HG03139 (cell line): ENCODE results near the gene UGCG.
"Not testable (repeated sequence)": the region's sequence is repeated elsewhere in the genome, so short reads cannot be mapped to it uniquely, and the experiment has no call there.

Experiments used
- ATAC-seq: cut with Tn5 transposase; IDR thresholded peaks from one replicate; pipeline ENCODE4 v1.9.1; 2021; ENCODE audit not compliant: unreplicated experiment

UGCG gene

GRCh38 chr9:111890334-111890733 is 6.3 kb upstream of the UGCG start:
- no peak for ATAC-seq

GRCh38 chr9:111890867-111891266 is 5.7 kb upstream of the UGCG start:
- ATAC-seq: not testable (repeated sequence)

GRCh38 chr9:111891910-111892499 is 4.6 kb upstream of the UGCG start:
- no peak for ATAC-seq

GRCh38 chr9:111896942-111897600 is 457 bp downstream of the UGCG start:
- peak; percentile 35 for ATAC-seq

GRCh38 chr9:111897601-111898137 is 1.1 kb downstream of the UGCG start:
- ATAC-seq: no peak

DNA sequence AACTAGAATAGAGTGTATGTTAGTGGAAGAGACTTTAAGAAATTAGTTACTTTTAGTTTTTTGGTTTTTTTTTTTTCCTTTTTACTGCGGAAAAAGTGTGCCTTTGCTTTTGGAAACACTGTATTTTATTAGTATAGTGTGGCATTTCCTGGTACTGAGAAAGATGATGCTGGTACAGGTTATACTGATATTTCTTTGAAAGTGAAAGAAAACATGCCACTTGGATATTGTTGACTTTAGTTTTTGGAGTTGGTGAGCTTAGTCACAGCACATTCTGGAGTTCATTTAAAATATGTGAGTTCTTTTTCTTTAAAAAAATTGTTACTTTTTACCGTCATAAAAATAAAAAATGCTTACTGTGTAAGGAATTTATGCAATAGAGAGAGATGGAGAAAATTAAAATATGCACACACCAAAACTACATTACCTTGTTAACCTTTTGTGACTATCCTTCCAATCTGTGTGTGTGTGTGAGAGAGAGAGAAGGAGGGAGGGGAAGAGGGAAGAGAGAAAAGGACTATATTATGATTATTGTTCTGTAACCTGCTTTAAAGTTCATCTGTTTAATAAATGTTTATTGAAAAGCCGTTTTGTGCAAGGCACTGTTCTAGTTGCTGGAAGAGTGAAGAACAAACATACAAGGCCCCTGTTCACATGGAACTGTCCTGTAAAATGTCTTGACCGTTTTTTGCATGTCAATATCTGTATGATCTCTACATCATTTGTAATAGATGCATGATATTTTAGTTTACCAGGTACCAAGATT is 1.9 kb downstream of the UGCG start:
- ATAC-seq: no peak

GRCh38 chr9:111900151-111900857 is 3.7 kb downstream of the UGCG start:
- ATAC-seq: no peak

- ATAC-seq: no peak
Observed at GRCh38 chr9:111900858-111901612, 4.4 kb downstream of the UGCG start.

GRCh38 chr9:111902391-111903139 is 6.0 kb downstream of the UGCG start:
- ATAC-seq: no peak

GRCh38 chr9:111903535-111903934 is 6.9 kb downstream of the UGCG start:
- not testable (repeated sequence) for ATAC-seq

DNA sequence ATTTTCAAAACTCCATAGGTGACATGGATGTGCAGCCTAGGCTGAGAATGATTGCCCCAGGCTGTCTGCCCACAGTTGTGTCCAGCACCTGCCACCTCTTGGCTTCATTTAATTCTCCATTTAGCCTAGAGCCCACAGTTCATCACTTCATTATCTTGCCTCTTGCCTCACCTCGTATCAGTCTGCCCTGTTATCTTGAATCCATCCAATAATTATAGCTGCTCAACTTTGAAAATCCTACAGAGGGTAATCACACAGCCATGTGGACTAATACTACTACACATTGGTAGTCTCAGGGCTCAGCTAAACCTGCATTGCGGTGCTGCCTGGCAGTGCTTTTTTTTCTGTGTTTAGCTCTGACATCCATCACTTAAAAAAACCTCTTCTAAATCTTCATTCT is 7.4 kb downstream of the UGCG start:
- ATAC-seq: no peak

- ATAC-seq: no peak
Observed at GRCh38 chr9:111904891-111905291, 8.3 kb downstream of the UGCG start.

- ATAC-seq: no peak
Observed at GRCh38 chr9:111907147-111907546, 10.5 kb downstream of the UGCG start.

DNA sequence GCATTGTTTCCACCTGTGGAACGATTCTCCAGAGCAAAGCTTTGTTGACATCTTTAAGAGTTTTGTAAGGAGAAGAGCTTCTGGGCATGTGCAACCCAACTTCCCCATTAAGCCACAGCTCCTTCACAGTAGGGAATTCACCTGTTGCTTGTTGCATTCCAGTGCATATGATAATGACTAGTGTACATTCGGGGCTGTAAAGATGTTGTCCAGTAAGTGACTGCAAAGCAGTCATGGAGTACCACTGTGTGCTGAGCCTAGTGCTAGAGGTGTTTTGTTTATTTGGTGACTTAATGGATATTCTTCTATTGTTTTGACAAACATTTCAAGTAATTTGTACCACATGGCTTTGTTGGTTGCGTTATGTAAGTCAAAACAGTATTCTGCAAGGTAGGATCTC is 12.8 kb downstream of the UGCG start:
- no peak for ATAC-seq

GRCh38 chr9:111910428-111910827 is 13.8 kb downstream of the UGCG start:
- ATAC-seq: no peak

GRCh38 chr9:111913159-111913558 is 16.5 kb downstream of the UGCG start:
- no peak for ATAC-seq

DNA sequence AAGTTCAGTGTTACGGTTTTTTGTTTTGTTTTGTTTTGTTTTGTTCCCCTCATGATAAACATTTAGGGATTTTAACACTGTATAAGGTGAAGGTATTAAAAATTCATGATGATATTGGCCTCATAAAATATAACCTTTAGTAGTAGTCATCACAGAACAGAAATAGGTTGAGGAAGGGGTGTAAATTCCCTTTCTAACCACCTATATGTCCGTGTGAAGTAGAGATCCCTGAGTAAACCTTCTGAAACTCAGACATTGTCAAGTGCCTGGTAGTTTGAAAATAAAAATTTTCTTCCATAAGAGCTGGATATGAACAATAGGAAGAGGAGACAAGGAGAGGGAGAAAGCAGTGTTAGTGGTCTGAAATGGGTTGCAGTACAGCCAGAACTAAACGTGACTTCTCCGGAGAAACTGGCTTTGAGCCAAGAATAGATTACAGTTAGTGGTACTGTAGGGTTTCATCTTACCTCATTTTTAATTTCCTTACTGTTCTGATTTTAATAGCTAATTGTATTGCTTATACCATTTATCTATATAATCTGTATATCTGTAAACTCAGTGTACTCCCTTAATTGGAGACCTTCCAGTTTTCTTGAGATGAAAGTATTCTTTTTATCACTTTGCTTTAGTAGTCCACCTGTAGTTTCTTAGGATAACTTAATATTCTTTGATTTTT is 18.3 kb downstream of the UGCG start:
- ATAC-seq: no peak

DNA sequence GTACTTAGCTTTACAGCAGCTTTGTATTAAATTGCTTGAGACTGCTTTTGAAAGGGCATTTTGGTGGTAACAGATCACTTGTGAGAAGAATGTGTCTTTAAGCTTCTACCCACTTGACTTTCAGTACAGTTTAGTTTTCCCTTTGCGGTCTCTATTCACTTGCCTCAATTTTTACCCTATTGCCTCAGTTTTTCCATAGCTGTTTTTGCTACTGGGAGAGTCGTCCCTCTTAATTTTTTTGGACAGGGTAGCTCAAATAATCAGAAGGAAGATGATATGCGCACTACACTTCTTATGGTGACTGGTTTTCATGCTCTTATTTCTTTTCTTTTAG is 18.8 kb downstream of the UGCG start:
- no peak for ATAC-seq

DNA sequence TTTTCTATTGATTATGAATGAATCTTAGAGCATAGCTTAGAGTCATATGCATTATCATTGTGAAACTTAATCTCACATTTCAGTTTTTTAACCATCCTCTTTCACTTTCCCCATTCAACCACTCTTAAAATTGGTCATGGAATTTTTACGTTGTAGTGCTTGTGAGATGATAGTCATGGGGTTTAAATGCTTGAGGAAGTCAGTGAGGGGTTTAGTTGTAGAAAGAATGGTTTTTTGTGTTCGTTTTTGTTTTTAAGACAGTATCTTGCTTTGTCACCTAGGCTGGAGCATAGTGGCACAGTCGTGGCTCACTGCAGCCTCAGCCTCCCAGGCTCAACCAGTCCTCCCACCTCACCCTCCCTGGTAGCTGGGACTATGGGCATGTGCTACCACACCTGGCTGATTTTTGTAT is 19.6 kb downstream of the UGCG start:
- peak; percentile 39 for ATAC-seq
